Measurements from ENCODE around the gene IL12RB1.
"Not testable (repeated sequence)": the region's sequence is repeated elsewhere in the genome, so short reads cannot be mapped to it uniquely, and the experiment has no call there.

IL12RB1 gene

GRCh38 chr19:18046059-18046718 lies 40.5 kb downstream of the IL12RB1 start:
- in situ Hi-C loops (cut with HindIII; ENCODE audit: low pct_unique_long_range_greater_than_20kb, low sequenced_read_pairs) = no loop called here
- DNase-seq (ENCODE audit: low read depth in 1 of 2, low spot score in 1 of 2) = peak in 1 of 2 experiments; percentile 38
- TF ChIP-seq JUND (IDR thresholded peaks at IDR 0.05; ENCODE audit: low read depth) = no peak

GRCh38 chr19:18045307-18046050 lies 41.3 kb downstream of the IL12RB1 start:
- in situ Hi-C loops (cut with HindIII; ENCODE audit: low pct_unique_long_range_greater_than_20kb, low sequenced_read_pairs) = no loop called here
- no peak for TF ChIP-seq JUND (IDR thresholded peaks at IDR 0.05; ENCODE audit: low read depth)

GRCh38 chr19:18044825-18045304 lies 41.9 kb downstream of the IL12RB1 start:
- TF ChIP-seq JUND (IDR thresholded peaks at IDR 0.05; ENCODE audit: low read depth) = no peak
- in situ Hi-C loops (cut with HindIII; ENCODE audit: low pct_unique_long_range_greater_than_20kb, low sequenced_read_pairs) = no loop called here
- peak; percentile 41 to 73 for DNase-seq (ENCODE audit: low read depth in 1 of 2, low spot score in 1 of 2)

More at GRCh38 chr19:18045307-18046050, 41.3 kb downstream of the IL12RB1 start:
- no peak for DNase-seq (ENCODE audit: low read depth in 1 of 2, low spot score in 1 of 2)

GRCh38 chr19:18043676-18044075 lies 43.1 kb downstream of the IL12RB1 start:
- in situ Hi-C loops (cut with HindIII; ENCODE audit: low pct_unique_long_range_greater_than_20kb, low sequenced_read_pairs) = no loop called here
- TF ChIP-seq JUND (IDR thresholded peaks at IDR 0.05; ENCODE audit: low read depth) = no peak
- DNase-seq (ENCODE audit: low read depth in 1 of 2, low spot score in 1 of 2) = no peak

GRCh38 chr19:18041054-18041453 lies 45.7 kb downstream of the IL12RB1 start:
- no peak for TF ChIP-seq JUND (IDR thresholded peaks at IDR 0.05; ENCODE audit: low read depth)
- in situ Hi-C loops (cut with HindIII; ENCODE audit: low pct_unique_long_range_greater_than_20kb, low sequenced_read_pairs) = no loop called here

GRCh38 chr19:18032102-18032501 lies 54.6 kb downstream of the IL12RB1 start:
- DNase-seq (ENCODE audit: low read depth in 1 of 2, low spot score in 1 of 2); in situ Hi-C loops (cut with HindIII; ENCODE audit: low pct_unique_long_range_greater_than_20kb, low sequenced_read_pairs): not testable (repeated sequence)

More at GRCh38 chr19:18041054-18041453, 45.7 kb downstream of the IL12RB1 start:
- DNase-seq (ENCODE audit: low read depth in 1 of 2, low spot score in 1 of 2) = no peak

- DNase-seq (ENCODE audit: low read depth in 1 of 2, low spot score in 1 of 2); in situ Hi-C loops (cut with HindIII; ENCODE audit: low pct_unique_long_range_greater_than_20kb, low sequenced_read_pairs): not testable (repeated sequence)
Measured at GRCh38 chr19:18031401-18031800, 55.3 kb downstream of the IL12RB1 start.

- DNase-seq (ENCODE audit: low read depth in 1 of 2, low spot score in 1 of 2) = peak in 1 of 2 experiments; percentile 75
- no peak for TF ChIP-seq JUND (IDR thresholded peaks at IDR 0.05; ENCODE audit: low read depth)
- in situ Hi-C loops (cut with HindIII; ENCODE audit: low pct_unique_long_range_greater_than_20kb, low sequenced_read_pairs) = no loop called here
Measured at GRCh38 chr19:18029617-18030338, 57.0 kb downstream of the IL12RB1 start.

- no peak for DNase-seq (ENCODE audit: low read depth in 1 of 2, low spot score in 1 of 2)
- in situ Hi-C loops (cut with HindIII; ENCODE audit: low pct_unique_long_range_greater_than_20kb, low sequenced_read_pairs) = no loop called here
- no peak for TF ChIP-seq JUND (IDR thresholded peaks at IDR 0.05; ENCODE audit: low read depth)
Measured at GRCh38 chr19:18027151-18027550, 59.6 kb downstream of the IL12RB1 start.

GRCh38 chr19:18023622-18024251 lies 63.0 kb downstream of the IL12RB1 start:
- DNase-seq (ENCODE audit: low read depth in 1 of 2, low spot score in 1 of 2) = no peak
- no peak for TF ChIP-seq JUND (IDR thresholded peaks at IDR 0.05; ENCODE audit: low read depth)
- in situ Hi-C loops (cut with HindIII; ENCODE audit: low pct_unique_long_range_greater_than_20kb, low sequenced_read_pairs) = no loop called here

GRCh38 chr19:18021121-18021755 lies 65.5 kb downstream of the IL12RB1 start:
- no peak for TF ChIP-seq JUND (IDR thresholded peaks at IDR 0.05; ENCODE audit: low read depth)
- DNase-seq (ENCODE audit: low read depth in 1 of 2, low spot score in 1 of 2) = no peak
- in situ Hi-C loops (cut with HindIII; ENCODE audit: low pct_unique_long_range_greater_than_20kb, low sequenced_read_pairs) = no loop called here
